H7 (cell line): ENCODE results near the gene TMEM255B. TPM values are rescaled to one million over a fixed set of nuclear protein-coding genes. Genes with fewer than 3 reads are reported as not detected.
"Not testable (repeated sequence)": the region's sequence is repeated elsewhere in the genome, so short reads cannot be mapped to it uniquely, and the experiment has no call there.

Experiments used
- DNase-seq: peaks from one replicate; pipeline ENCODE4 v3.0.0; 2012
- H3K27me3 ChIP-seq: 2 replicates; pipeline ENCODE4 v1.6.0; 2011; ENCODE audit warnings: mild to moderate bottlenecking, low read length; ENCODE audit not compliant: control insufficient read depth, insufficient read depth
- H3K36me3 ChIP-seq: replicated peaks from 2 replicates; pipeline ENCODE4 v1.5.1; 2011; ENCODE audit warnings: low read length; ENCODE audit not compliant: control insufficient read depth, insufficient read depth
- H3K4me3 ChIP-seq: 2 replicates; pipeline ENCODE4 v1.5.1; 2011; ENCODE audit warnings: low read depth, mild to moderate bottlenecking, control low read depth, low read length, moderate library complexity; ENCODE audit not compliant: insufficient read depth
- total RNA-seq: library from RNA; depleted of rRNA; stranded (reverse); fragments of >200 nt; shearing (Covaris generic); gene quantifications from 2 replicates; pipeline ENCODE4 v1.2.3, GENCODE V29; 2014

The TMEM255B gene
- total RNA-seq, 1 experiment from 2014 or later = 2.7 TPM

DNA sequence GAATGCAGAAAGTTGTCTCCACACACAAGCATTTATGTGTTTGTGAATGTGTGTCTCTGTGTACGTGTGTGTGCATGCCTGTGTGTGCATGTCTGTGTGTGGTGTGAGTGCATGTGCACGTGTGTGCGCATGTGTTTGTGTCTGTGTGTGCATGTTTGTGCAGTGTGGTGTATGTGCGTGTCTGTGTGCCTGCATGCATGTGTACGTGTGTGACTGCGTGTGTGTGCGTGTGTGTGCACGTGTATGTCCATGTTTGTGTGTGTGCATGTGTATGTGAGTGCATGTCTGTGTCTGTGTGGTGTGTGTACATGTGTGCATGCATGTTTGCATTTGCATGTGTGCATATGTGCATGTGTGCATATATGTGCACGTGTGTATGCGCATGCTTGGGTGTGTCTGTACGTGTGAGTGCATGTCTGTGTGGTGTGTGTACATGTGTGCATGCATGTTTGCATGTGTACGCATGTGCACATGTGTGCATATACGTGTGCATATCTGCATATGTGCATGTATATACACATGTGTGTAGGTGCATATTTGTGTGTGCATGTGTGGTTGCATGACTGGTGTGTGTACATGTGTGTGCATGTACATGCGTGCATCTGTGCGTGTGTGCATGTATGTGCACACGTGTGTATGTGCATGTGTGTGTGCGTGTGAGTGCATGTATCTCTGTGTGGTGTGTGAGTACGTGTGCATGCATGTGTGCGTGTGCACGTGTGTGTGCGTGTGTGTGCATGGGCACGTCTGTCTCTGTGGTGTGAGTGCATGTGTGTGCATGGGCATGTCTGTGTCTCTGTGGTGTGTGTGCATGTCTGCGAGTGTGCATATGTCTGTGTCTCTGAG is 8.2 kb upstream of the TMEM255B start:
- no peaks in the 10 kb centered on the region for H3K27me3 ChIP-seq
- H3K36me3 ChIP-seq = no peaks in the 10 kb centered on the region
- H3K4me3 ChIP-seq = no peak overlapping the region
- DNase-seq = no peak

DNA sequence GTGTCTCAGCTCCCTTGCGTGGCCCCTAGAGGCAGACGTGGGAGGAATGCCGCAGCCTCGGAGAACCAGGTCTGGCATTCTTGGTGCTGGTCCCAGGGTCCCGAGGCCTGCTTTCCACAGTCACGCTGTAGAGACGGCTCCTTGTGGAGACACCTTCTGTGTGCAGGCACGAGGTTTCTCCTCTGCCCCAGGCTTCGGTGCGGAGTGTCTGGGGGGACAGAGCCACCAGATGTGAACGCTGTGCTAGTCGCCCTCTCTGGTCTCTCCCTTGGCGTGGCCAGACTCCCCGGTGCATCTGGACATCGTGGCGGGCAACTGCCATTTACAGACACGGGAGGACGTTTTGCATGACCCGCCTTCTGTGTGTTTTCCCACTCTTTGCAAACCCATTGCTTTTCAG is 7.5 kb upstream of the TMEM255B start:
- DNase-seq = no peak
- no peaks in the 10 kb centered on the region for H3K27me3 ChIP-seq
- no peak overlapping the region for H3K4me3 ChIP-seq
- H3K36me3 ChIP-seq = no peaks in the 10 kb centered on the region

DNA sequence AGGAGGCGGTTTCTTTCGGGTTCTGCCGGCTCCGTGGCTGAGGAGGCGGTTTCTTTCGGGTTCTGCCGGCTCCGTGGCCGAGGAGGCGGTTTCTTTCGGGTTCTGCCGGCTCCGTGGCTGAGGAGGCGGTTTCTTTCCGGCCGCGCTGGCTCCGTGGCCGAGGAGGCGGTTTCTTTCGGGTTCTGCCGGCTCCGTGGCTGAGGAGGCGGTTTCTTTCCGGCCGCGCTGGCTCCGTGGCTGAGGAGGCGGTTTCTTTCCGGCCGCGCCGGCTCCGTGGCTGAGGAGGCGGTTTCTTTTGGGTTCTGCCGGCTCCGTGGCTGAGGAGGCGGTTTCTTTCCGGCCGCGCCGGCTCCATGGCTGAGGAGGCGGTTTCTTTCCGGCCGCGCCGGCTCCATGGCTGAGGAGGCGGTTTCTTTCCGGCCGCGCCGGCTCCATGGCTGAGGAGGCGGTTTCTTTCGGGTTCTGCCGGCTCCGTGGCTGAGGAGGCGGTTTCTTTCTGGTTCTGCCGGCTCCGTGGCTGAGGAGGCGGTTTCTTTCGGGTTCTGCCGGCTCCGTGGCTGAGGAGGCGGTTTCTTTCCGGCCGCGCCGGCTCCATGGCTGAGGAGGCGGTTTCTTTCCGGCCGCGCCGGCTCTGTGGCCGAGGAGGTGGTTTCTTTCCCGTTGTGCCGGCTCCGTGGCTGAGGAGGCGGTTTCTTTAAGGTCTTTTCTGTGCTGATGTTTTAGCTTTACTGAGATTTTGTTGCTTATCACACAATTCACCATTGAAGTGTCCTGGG is 6.6 kb upstream of the TMEM255B start:
- H3K36me3 ChIP-seq, H3K27me3 ChIP-seq, DNase-seq, H3K4me3 ChIP-seq: not testable (repeated sequence)

DNA sequence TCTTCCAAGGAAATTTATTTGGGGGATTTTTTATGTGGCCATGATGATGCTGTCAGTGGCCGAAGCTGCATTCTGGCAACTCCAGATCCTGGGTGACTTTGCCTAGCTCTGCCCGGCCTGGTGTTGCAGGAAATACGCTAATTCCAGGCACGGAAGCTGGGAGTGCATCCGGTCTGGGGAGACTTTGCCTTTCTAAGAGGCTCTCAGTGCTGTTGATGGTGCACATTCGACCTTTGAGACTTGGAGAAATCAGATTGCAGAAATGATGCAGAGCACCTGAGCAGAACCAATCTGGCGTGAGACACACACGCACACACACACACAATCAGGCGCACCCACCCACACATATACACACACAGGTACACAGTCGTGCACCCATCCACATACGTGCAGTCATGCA is 5.9 kb upstream of the TMEM255B start:
- H3K4me3 ChIP-seq = no peak overlapping the region
- no peak for DNase-seq
- peaks cover 3% of the 10 kb centered on the region for H3K27me3 ChIP-seq
- H3K36me3 ChIP-seq = no peaks in the 10 kb centered on the region

DNA sequence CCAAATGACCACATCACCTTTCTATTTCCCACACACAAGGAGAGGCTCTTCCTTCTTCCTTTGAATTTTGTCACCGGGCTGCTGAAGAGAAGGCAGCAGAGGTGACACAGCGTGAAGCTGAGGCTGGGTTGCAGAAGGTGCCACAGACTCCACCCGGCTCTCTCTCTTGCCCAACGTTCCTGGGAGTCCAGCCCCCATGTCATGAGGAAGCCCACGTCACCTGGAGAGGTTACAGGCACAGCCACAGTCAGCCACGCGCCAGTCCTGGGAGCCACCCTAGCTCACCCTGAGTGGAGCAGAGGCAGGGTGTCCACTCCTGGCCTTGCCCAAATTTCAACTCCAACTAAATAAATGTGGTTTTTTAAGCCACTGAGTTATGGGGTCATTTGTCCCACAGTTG is 4.8 kb upstream of the TMEM255B start:
- Histone ChIP-seq H3K27me3 (peaks cover 8% of the 10 kb centered on the region), H3K4me3 (no peak overlapping the region), H3K36me3 (no peaks in the 10 kb centered on the region)
- no peak for DNase-seq

DNA sequence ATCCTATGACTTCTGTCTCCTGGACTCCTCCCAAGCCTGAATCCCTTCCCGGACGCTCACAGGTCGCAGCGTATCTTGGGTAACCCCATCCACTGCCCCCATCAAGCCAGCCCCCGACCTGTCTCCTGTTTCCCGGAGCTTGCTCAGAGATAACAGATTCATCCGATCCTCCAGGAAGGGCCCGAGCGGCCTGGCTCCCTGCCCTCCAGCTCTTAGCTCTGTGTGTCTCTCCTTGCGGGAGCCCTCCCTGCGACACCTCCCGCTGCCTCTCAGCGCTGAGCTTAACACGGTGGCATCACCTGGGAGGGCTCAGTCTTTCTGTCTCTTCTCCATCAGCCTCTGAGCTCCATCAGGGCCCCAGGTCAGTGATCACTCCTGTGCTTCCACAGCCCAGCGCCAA is 4.3 kb upstream of the TMEM255B start:
- no peak for DNase-seq
- Histone ChIP-seq H3K4me3 (no peak overlapping the region), H3K27me3 (peaks cover 13% of the 10 kb centered on the region), H3K36me3 (no peaks in the 10 kb centered on the region)

DNA sequence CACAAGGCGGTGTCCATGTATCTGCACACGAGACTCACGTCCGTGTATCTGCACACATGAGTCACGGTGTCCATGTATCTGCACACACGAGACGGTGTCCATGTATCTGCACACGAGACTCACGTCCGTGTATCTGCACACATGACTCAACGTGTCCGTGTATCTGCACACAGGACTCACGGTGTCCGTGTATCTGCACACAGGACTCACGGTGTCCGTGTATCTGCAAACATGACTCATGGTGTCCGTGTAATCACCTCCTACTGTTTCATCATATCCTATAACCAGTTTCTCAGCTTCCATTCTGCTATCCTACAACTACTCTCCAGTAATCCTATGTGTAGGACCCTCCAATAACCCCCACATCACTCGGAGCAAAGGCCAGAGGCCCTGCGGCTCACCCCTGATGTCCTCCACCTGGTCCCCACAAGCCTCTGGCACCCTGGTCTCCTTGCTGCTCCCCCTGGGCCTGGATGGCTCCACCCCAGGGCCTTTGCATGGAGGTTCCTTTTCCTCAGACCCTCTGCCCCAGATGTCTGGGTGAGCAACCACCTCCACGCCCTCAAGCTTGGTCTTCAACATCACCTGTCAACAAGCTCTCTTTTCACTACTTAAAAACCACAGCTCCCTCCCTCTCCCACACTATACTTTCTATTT is 2.5 kb upstream of the TMEM255B start:
- Histone ChIP-seq H3K36me3 (no peaks in the 10 kb centered on the region), H3K27me3 (peaks cover 30% of the 10 kb centered on the region), H3K4me3 (no peak overlapping the region)
- no peak for DNase-seq

DNA sequence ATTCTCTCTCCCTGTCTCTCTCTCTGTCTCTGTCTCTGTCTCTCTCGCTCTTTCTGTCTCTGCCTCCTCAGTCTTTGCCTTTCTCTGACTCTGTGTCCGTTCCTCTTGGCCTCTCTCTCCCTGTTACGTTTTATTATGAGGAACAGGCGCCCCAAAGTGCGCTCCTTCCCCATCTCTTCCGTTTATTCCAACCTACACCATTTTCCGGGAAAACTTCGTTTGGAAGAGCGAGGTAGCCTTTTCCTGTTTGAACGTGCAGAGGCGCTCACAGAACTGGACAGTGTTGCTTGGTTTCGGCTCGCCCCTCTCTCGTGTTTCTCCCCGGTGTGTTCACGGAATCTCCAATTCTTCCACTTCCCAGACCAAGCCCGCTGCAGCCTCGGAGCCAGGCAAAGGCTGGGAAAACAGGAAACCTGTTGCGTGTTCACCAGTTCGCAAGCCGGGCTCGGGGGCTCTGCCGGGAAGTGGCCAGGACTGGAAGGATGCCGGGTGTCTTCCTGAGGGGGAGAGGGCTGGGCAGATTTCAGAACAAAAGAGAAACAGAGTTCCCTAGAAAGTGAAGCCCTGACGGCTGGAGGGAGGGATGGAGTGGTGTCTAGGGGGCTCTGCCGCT is 605 bp downstream of the TMEM255B start:
- DNase-seq = peak; percentile 77
- Histone ChIP-seq H3K27me3 (peaks cover 30% of the 10 kb centered on the region), H3K36me3 (no peaks in the 10 kb centered on the region), H3K4me3 (peak overlapping the region; percentile 63)

DNA sequence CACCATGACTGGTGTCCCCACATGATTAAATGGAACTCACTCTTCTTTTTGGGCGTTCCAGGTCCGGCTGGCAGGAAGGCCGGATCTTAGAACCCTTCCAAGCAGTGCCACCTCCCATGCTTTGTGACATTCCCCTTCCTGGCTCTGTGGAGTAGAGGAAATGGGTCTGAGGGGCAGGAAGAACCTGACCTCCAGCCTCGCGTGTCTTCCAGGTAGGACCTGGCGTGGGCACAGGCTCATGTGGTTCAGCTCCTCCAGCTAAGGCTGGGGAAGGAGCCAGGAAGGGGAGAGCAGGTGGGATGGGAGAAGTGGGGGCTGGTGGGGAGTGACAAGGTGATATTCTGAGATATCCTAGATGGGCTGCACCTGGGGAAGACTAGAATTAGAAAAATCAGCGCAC is 2.1 kb downstream of the TMEM255B start:
- DNase-seq = no peak
- no peaks in the 10 kb centered on the region for H3K36me3 ChIP-seq
- no peak overlapping the region for H3K4me3 ChIP-seq
- H3K27me3 ChIP-seq = peaks cover 30% of the 10 kb centered on the region

DNA sequence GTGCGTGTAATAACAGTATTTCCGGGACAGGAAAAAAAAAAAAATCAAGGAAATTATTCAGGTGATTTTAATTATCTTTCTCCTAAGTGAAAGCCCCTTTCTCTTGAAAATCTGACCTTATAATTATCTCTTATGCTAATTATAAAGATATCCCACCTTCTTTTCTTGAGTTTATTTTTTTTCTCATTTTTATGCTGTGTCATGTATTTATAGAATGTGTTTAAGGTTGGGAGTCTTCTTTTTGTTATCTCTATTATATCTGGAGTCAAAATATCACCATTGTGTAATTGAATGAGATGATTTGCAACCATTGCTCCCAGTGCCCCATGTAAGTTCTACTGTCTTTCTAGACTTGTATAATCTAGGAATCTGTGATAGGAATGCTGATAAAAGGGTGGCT is 3.0 kb downstream of the TMEM255B start:
- H3K27me3 ChIP-seq = peaks cover 30% of the 10 kb centered on the region
- H3K36me3 ChIP-seq = no peaks in the 10 kb centered on the region
- DNase-seq = no peak
- H3K4me3 ChIP-seq = no peak overlapping the region

DNA sequence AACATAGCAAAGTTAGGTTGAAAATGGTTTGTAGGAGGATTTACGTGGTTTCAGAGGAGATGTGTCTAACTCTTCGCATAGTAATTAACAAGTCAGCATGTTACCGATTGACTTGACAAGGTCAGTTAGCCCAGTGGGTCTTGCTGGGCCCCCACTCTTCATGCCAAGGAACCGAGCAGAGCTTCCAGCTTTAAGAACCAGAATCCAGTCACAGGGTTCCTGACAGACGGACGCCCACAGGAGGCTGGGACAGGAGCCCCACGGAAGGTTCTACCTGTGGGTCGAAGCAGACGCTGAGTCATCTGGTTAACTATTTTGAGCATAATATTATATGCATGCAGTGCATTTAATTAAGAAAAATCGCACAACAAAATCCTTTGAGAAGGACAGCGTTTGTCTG is 3.5 kb downstream of the TMEM255B start:
- DNase-seq = no peak
- H3K4me3 ChIP-seq = no peak overlapping the region
- H3K36me3 ChIP-seq = no peaks in the 10 kb centered on the region
- H3K27me3 ChIP-seq = peaks cover 30% of the 10 kb centered on the region

DNA sequence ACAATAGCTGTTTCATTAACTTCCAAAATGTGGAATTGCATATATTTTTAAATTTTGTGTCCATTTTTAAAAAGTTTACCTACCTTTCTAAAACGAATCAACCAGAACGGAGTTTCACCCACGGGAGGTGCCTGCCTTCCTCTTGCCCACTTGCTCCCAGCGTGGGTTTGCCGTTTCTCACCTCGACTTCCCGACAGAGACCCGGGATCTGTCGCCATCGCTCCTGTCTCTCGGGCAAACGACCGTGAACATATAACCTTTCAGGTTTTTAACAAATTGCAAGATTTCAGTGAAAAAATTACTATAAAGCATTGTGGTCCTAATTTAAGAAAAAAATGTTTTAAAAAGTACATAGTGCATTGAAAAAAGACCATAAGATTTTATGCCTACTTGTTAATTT is 4.2 kb downstream of the TMEM255B start:
- DNase-seq = no peak
- Histone ChIP-seq H3K36me3 (no peaks in the 10 kb centered on the region), H3K4me3 (no peak overlapping the region), H3K27me3 (peaks cover 27% of the 10 kb centered on the region)

DNA sequence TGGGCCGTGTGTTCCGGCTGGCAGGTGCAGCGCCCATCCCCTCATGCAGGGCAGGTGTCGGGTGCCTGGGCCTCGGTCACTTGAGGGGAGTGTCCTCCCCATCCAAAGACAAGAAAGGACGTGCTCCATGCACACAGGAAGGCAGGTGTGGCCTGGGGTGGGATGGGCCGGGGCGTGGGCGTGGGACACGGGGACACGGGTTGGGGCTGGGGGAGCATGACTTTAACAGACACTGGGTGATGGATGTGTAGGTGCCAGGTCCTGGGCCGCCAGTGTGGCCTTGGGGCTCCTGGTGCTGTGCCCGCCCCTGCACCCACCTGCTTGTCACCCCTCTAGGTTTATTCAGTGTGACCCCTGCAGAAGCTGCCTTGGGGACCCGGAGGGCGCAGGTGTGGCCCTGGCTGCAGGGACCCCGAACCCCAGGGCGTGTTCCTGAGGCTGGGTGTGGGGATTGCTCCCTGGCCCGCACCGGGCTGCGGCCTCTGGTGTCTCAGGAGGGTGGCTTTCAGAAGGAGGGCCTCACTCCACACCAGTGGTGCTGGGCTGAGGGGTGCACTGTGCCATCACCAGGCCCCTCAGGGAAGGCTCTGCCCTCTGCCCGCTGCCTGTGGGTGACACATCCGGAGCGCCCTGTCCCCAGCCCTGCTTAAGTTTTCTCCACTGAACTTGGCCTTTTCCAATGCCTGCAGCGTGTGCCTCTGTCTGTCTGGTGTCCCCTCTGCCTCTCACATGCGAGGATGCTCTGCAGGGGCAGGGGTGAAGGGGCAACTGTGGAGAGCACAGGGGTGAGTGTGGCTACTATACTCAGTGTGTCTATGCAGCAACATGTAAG is 5.2 kb downstream of the TMEM255B start:
- peak; percentile 57 for DNase-seq
- Histone ChIP-seq H3K36me3 (no peaks in the 10 kb centered on the region), H3K27me3 (peaks cover 22% of the 10 kb centered on the region), H3K4me3 (no peak overlapping the region)
